SK-N-SH (cell line): Measurements from ENCODE around the gene BAHCC1. TPM values are rescaled to one million over a fixed set of nuclear protein-coding genes. Genes with fewer than 3 reads are reported as not detected.

Source experiments
- CTCF ChIA-PET: fragments of 300-600, 350-600 bp; formaldehyde crosslinking; extraction: SDS; loops from one replicate; lab custom pipeline; 2021; lab: Yijun Ruan, JAX
- POLR2A ChIA-PET: fragments of 350-600 bp; sonication (Branson Sonifier 250); formaldehyde crosslinking; extraction: SDS; loops from one replicate; lab custom pipeline; 2020; ENCODE audit warnings: antibody characterized with exemption, inconsistent platforms; lab: Yijun Ruan, JAX
- DNase-seq: peaks from one replicate; pipeline ENCODE4 v3.0.0; 2012
- H2AFZ ChIP-seq: fragments of 200-600 bp; sonication (generic); 2 replicates; pipeline ENCODE4 v1.8.1; 2016; ENCODE audit warnings: antibody characterized with exemption, mild to moderate bottlenecking, low read depth
- H3F3A ChIP-seq: fragments of 200-600 bp; sonication (generic); replicated peaks from 2 replicates; pipeline ENCODE3; 2016; ENCODE audit warnings: antibody characterized with exemption, mild to moderate bottlenecking; ENCODE audit not compliant: insufficient read depth
- H3K27ac ChIP-seq, 2 experiments: fragments of 200-500 bp in 1 of 2; fragments of 200-600 bp in 1 of 2; sonication (Bioruptor generic) in 1 of 2; sonication (generic), shearing (Covaris generic) in 1 of 2; 2 replicates each; pipeline versions ENCODE4 v1.5.1 to v1.6.1; 2014 to 2016; ENCODE audit warnings: low read depth in 2 of 2, inconsistent platforms in 1 of 2, low read length in 1 of 2, mild to moderate bottlenecking in 1 of 2, mixed read lengths in 1 of 2
- H3K27me3 ChIP-seq: fragments of 200-600 bp; sonication (generic), shearing (Covaris generic); 2 replicates; pipeline ENCODE4 v1.6.1; 2016; ENCODE audit warnings: mixed run types; ENCODE audit not compliant: insufficient read depth
- H3K36me3 ChIP-seq, 2 experiments: fragments of 200-500 bp in 1 of 2; fragments of 200-600 bp in 1 of 2; sonication (Bioruptor generic) in 1 of 2; sonication (generic) in 1 of 2; replicated peaks in 1 of 2; 2 replicates each; pipeline versions ENCODE3 to v1.5.1; 2014 to 2016; ENCODE audit warnings: low read length in 1 of 2, mild to moderate bottlenecking in 1 of 2; ENCODE audit not compliant: insufficient read depth in 2 of 2, control insufficient read depth in 1 of 2
- H3K4me1 ChIP-seq, 2 experiments: fragments of 200-500 bp in 1 of 2; fragments of 200-600 bp in 1 of 2; sonication (Bioruptor generic) in 1 of 2; sonication (generic), shearing (Covaris generic) in 1 of 2; 2 replicates each; pipeline versions ENCODE4 v1.5.1 to v1.6.1; 2014 to 2016; ENCODE audit warnings: low read depth in 1 of 2, low read length in 1 of 2, mixed run types in 1 of 2; ENCODE audit not compliant: insufficient read depth in 2 of 2, control insufficient read depth in 1 of 2
- H3K4me2 ChIP-seq: fragments of 200-600 bp; sonication (generic), shearing (Covaris generic); 2 replicates; pipeline ENCODE4 v1.6.1; 2017; ENCODE audit warnings: mixed run types
- H3K4me3 ChIP-seq, 2 experiments: fragments of 200-500 bp in 1 of 2; fragments of 200-600 bp in 1 of 2; sonication (Bioruptor generic) in 1 of 2; sonication (generic), shearing (Covaris generic) in 1 of 2; 2 replicates each; pipeline versions ENCODE4 v1.5.1 to v1.8.1; 2014 to 2016; ENCODE audit warnings: low read depth in 2 of 2, inconsistent platforms in 1 of 2, low read length in 1 of 2, mild to moderate bottlenecking in 1 of 2, mixed read lengths in 1 of 2, moderate library complexity in 1 of 2
- H3K79me2 ChIP-seq: fragments of 200-600 bp; sonication (generic); 2 replicates; pipeline ENCODE4 v1.8.1; 2017; ENCODE audit warnings: mild to moderate bottlenecking; ENCODE audit not compliant: insufficient read depth
- H3K9ac ChIP-seq: fragments of 200-600 bp; sonication (generic); 2 replicates; pipeline ENCODE4 v1.6.1; 2017; ENCODE audit warnings: mixed run types
- H3K9me2 ChIP-seq: fragments of 200-600 bp; sonication (generic); 2 replicates; pipeline ENCODE4 v1.6.1; 2017; ENCODE audit warnings: mixed run types
- H3K9me3 ChIP-seq: fragments of 200-600 bp; sonication (generic); 2 replicates; pipeline ENCODE4 v1.6.1; 2017; ENCODE audit warnings: mixed run types, mild to moderate bottlenecking, moderate library complexity
- H4K20me1 ChIP-seq: fragments of 200-600 bp; sonication (generic); 2 replicates; pipeline ENCODE4 v1.6.1; 2017; ENCODE audit warnings: mild to moderate bottlenecking, mixed run types; ENCODE audit not compliant: insufficient read depth
- ELF1 ChIP-seq: IDR thresholded peaks from 2 replicates; pipeline ENCODE4 v1.4.0; 2012
- EP300 ChIP-seq, 2 experiments: IDR thresholded peaks; 2 replicates each; pipeline versions ENCODE4 v1.4.0 to v1.6.1; 2012; ENCODE audit warnings: borderline replicate concordance in 1 of 2, low read depth in 1 of 2, low read length in 1 of 2
- FOSL2 ChIP-seq: IDR thresholded peaks from 2 replicates; pipeline ENCODE4 v1.4.0; 2012; ENCODE audit warnings: low read depth, mild to moderate bottlenecking, moderate library complexity, borderline replicate concordance
- FOXM1 ChIP-seq: IDR thresholded peaks from 2 replicates; pipeline ENCODE4 v1.4.0; 2012; ENCODE audit warnings: low read depth, mild to moderate bottlenecking
- GABPA ChIP-seq: IDR thresholded peaks from 2 replicates; pipeline ENCODE4 v1.4.0; 2012; ENCODE audit warnings: low read depth, mild to moderate bottlenecking
- MAX ChIP-seq: IDR thresholded peaks from 2 replicates; pipeline ENCODE4 v1.4.0; 2012; ENCODE audit warnings: low read depth
- MXI1 ChIP-seq: IDR thresholded peaks from 2 replicates; pipeline ENCODE4 v1.6.1; 2012; ENCODE audit warnings: mild to moderate bottlenecking, low read depth, low read length, improper control_type of control experiment
- NFIC ChIP-seq: IDR thresholded peaks from 2 replicates; pipeline ENCODE4 v1.4.0; 2012; ENCODE audit warnings: borderline replicate concordance
- NRF1 ChIP-seq: IDR thresholded peaks from 2 replicates; pipeline ENCODE4 v1.6.1; 2012; ENCODE audit warnings: low read depth, mild to moderate bottlenecking, low read length
- POLR2AphosphoS5 ChIP-seq: IDR thresholded peaks from 2 replicates; pipeline ENCODE4 v1.6.1; 2012; ENCODE audit warnings: low read depth, low read length
- RAD21 ChIP-seq: IDR thresholded peaks from 2 replicates; pipeline ENCODE4 v1.6.1; 2012; ENCODE audit warnings: mild to moderate bottlenecking, low read length
- RXRA ChIP-seq: IDR thresholded peaks from 2 replicates; pipeline ENCODE4 v1.4.0; 2012; ENCODE audit warnings: low read depth, mild to moderate bottlenecking, borderline replicate concordance
- TCF12 ChIP-seq: IDR thresholded peaks from 2 replicates; pipeline ENCODE4 v1.4.0; 2012
- WGBS: methylation state at CpG from one replicate; pipeline ENCODE4 v1.1.6; 2017; ENCODE audit warnings: low lambda C conversion rate; 5-methylcytosine and 5-hydroxymethylcytosine counted together
- polyA plus RNA-seq, 3 experiments: library from polyadenylated mRNA; depleted of rRNA; stranded (reverse); fragments of >200 nt; gene quantifications; 2 replicates each; pipeline ENCODE4 v1.2.3, GENCODE V29; 2012
- TF ChIP-seq, protein P1 (sequence below): fragments of 200-600 bp; sonication (generic); IDR thresholded peaks from 2 replicates; pipeline ENCODE4 v1.6.1; 2017; ENCODE audit warnings: antibody characterized with exemption, mild to moderate bottlenecking, moderate library complexity
- TF ChIP-seq, protein P2 (sequence below): fragments of 150-350 bp; IDR thresholded peaks from 2 replicates; pipeline ENCODE4 v1.6.1; 2017; ENCODE audit warnings: antibody characterized with exemption, low read length, low read depth, borderline replicate concordance
- TF ChIP-seq, protein P3 (sequence below): IDR thresholded peaks from 2 replicates; pipeline ENCODE4 v1.4.0; 2012; ENCODE audit warnings: low read depth, borderline replicate concordance

The BAHCC1 gene
- polyA plus RNA-seq, 1 of the 3 experiments (the other 2 are of a cell fraction): 6.4 TPM

- TF ChIP-seq RXRA (peak; percentile 80; the same call in 1 of the 2 replicates), MAX (peak; percentile 93), MXI1 (peak; percentile 91), NFIC (peak; percentile 100), POLR2AphosphoS5 (peak; percentile 92), TCF12 (peak; percentile 90), ELF1 (peak; percentile 43; the same call in 1 of the 2 replicates), FOSL2 (peak; percentile 38; the same call in 1 of the 2 replicates), GABPA (0 out of 2 replicates have a peak, but pooled peaks have one; percentile 26), NRF1 (no peak), RAD21 (peak; percentile 51), EP300 (IDR thresholded peaks at IDR 0.05; ENCODE audit: borderline replicate concordance in 1 of 2, low read depth in 1 of 2, low read length in 1 of 2) (peak; percentile 91)
- TF ChIP-seq, protein P1, sequence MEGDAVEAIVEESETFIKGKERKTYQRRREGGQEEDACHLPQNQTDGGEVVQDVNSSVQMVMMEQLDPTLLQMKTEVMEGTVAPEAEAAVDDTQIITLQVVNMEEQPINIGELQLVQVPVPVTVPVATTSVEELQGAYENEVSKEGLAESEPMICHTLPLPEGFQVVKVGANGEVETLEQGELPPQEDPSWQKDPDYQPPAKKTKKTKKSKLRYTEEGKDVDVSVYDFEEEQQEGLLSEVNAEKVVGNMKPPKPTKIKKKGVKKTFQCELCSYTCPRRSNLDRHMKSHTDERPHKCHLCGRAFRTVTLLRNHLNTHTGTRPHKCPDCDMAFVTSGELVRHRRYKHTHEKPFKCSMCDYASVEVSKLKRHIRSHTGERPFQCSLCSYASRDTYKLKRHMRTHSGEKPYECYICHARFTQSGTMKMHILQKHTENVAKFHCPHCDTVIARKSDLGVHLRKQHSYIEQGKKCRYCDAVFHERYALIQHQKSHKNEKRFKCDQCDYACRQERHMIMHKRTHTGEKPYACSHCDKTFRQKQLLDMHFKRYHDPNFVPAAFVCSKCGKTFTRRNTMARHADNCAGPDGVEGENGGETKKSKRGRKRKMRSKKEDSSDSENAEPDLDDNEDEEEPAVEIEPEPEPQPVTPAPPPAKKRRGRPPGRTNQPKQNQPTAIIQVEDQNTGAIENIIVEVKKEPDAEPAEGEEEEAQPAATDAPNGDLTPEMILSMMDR: peak; percentile 42
- TF ChIP-seq, protein P2, sequence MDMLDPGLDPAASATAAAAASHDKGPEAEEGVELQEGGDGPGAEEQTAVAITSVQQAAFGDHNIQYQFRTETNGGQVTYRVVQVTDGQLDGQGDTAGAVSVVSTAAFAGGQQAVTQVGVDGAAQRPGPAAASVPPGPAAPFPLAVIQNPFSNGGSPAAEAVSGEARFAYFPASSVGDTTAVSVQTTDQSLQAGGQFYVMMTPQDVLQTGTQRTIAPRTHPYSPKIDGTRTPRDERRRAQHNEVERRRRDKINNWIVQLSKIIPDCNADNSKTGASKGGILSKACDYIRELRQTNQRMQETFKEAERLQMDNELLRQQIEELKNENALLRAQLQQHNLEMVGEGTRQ: no peak
Measured at GRCh38 chr17:81393684-81394376, 1.4 kb upstream of the BAHCC1 start (continued).

DNA sequence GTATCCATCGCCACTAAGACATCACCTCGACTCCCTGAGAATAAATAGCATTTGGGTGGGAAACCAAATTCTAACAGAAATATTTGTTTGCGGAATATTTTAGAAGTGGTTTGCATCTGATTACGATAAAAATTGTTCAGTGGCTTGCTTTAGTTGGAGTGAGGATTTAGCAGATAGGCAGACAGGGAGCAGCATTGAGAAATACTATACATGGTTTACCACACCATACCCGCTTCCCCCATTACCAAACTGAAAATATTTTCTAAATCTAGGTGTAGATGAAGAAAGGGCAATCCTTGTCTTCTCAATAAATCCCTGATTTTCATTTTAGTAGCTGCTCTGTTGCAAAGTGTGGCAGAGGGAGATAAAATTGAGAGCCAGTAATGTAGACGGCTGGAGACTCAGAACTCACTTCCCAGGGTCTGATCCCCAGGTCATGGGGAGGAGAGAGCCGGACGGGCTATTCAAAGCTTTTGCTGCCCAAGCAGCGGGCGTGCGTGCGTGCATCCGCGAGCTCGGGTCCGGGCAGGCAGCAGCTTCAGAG, 808 bp upstream of the BAHCC1 start:
- H2AFZ ChIP-seq: no peak overlapping the region; the same call in 1 of the 2 replicates
- H3K9ac ChIP-seq: peak overlapping the region; percentile 7; the same call in 1 of the 2 replicates
- H3K27ac ChIP-seq: peak overlapping the region; percentile 2 to 45; a peak in 3 of 4 replicates
- no peaks in the 10 kb centered on the region for H3K9me2 ChIP-seq
- peaks cover 29% of the 10 kb centered on the region for H3F3A ChIP-seq
- H3K27me3 ChIP-seq: no peaks in the 10 kb centered on the region
- peaks cover 57% of the 10 kb centered on the region for H3K79me2 ChIP-seq
- peak overlapping the region; percentile 93 for H3K4me2 ChIP-seq
- POLR2A ChIA-PET: interaction anchor here (0.7 to 3.6 kb wide), 14 partner anchors 10 to 157 kb away, joined by 3 to 14 read pairs (median 4); no protein-coding TSS in a partner anchor
- no peaks in the 10 kb centered on the region for H3K36me3 ChIP-seq
- TF ChIP-seq, protein P3, sequence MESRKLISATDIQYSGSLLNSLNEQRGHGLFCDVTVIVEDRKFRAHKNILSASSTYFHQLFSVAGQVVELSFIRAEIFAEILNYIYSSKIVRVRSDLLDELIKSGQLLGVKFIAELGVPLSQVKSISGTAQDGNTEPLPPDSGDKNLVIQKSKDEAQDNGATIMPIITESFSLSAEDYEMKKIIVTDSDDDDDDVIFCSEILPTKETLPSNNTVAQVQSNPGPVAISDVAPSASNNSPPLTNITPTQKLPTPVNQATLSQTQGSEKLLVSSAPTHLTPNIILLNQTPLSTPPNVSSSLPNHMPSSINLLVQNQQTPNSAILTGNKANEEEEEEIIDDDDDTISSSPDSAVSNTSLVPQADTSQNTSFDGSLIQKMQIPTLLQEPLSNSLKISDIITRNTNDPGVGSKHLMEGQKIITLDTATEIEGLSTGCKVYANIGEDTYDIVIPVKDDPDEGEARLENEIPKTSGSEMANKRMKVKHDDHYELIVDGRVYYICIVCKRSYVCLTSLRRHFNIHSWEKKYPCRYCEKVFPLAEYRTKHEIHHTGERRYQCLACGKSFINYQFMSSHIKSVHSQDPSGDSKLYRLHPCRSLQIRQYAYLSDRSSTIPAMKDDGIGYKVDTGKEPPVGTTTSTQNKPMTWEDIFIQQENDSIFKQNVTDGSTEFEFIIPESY: no peak
- TF ChIP-seq, protein P1: 0 out of 2 replicates have a peak, but pooled peaks have one; percentile 4
- TF ChIP-seq FOXM1: no peak
- CTCF ChIA-PET: interaction anchor here (0.8 to 8.6 kb wide), 20 partner anchors 9 to 136 kb away, joined by 3 to 104 read pairs (median 4); partner anchors contain the start of gene SLC38A10
- no peaks in the 10 kb centered on the region for H3K9me3 ChIP-seq
- peak overlapping the region; percentile 0 to 28; a peak in 3 of 4 replicates for H3K4me3 ChIP-seq
- 21% methylated on average over 16 of the region's 16 CpGs for WGBS
- H3K4me1 ChIP-seq: peaks cover 31 to 72% of the 10 kb centered on the region in 2 experiments
- H4K20me1 ChIP-seq: peaks cover 29% of the 10 kb centered on the region
- no peak for DNase-seq
